ENCODE measurements around the gene SIPA1L3.

DNA sequence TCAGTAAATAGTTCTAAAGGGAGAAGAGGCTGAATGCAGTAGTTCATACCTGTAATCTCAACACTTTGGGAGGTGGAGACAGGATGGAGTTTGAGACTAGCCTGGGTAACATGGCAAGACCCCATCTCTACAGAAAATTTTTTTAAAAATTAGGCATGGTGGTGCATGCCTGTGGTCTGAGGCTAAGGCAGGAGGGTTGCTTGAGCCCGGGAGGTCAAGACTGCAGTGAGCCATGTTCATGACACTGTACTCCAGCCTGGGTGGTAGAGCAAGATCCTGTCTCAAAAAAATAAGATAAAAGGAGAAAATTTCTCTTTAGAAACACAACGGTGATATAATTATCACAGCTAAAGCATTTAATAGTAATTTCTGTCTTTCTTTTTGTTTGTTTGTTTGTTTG is 57.1 kb downstream of the SIPA1L3 start:
- TF ChIP-seq POLR2AphosphoS5 (IDR thresholded peaks at IDR 0.05; ENCODE audit: low read depth, low read length): no peak
- TF ChIP-seq, protein P1, sequence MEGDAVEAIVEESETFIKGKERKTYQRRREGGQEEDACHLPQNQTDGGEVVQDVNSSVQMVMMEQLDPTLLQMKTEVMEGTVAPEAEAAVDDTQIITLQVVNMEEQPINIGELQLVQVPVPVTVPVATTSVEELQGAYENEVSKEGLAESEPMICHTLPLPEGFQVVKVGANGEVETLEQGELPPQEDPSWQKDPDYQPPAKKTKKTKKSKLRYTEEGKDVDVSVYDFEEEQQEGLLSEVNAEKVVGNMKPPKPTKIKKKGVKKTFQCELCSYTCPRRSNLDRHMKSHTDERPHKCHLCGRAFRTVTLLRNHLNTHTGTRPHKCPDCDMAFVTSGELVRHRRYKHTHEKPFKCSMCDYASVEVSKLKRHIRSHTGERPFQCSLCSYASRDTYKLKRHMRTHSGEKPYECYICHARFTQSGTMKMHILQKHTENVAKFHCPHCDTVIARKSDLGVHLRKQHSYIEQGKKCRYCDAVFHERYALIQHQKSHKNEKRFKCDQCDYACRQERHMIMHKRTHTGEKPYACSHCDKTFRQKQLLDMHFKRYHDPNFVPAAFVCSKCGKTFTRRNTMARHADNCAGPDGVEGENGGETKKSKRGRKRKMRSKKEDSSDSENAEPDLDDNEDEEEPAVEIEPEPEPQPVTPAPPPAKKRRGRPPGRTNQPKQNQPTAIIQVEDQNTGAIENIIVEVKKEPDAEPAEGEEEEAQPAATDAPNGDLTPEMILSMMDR (IDR thresholded peaks at IDR 0.05): no peak

Data from Panc1 (cell line).